ENCODE results near the gene ENOSF1.

GRCh38 chr18:723541-724080 lies 11.2 kb upstream of the ENOSF1 start:
- TF ChIP-seq STAT6 (CRISPR knock-in tag; conservative IDR thresholded peaks at IDR 0.05; ENCODE audit: low read depth) (no peak), NFE2L1 (CRISPR knock-in tag; IDR thresholded peaks at IDR 0.05) (no peak), E2F1 (CRISPR knock-in tag; IDR thresholded peaks at IDR 0.05) (no peak), NR2C2 (CRISPR knock-in tag; IDR thresholded peaks at IDR 0.05) (no peak), PRRX2 (CRISPR knock-in tag; IDR thresholded peaks at IDR 0.05) (no peak), CREB1 (CRISPR knock-in tag; IDR thresholded peaks at IDR 0.05) (no peak), NFYB (CRISPR knock-in tag; conservative IDR thresholded peaks at IDR 0.05; ENCODE audit: low read depth) (no peak), SP1 (CRISPR knock-in tag; conservative IDR thresholded peaks at IDR 0.05) (no peak), SMAD4 (CRISPR knock-in tag; IDR thresholded peaks at IDR 0.05) (no peak), SMAD3 (CRISPR knock-in tag; IDR thresholded peaks at IDR 0.05; ENCODE audit: borderline replicate concordance) (no peak)
- TF ChIP-seq, protein P1, sequence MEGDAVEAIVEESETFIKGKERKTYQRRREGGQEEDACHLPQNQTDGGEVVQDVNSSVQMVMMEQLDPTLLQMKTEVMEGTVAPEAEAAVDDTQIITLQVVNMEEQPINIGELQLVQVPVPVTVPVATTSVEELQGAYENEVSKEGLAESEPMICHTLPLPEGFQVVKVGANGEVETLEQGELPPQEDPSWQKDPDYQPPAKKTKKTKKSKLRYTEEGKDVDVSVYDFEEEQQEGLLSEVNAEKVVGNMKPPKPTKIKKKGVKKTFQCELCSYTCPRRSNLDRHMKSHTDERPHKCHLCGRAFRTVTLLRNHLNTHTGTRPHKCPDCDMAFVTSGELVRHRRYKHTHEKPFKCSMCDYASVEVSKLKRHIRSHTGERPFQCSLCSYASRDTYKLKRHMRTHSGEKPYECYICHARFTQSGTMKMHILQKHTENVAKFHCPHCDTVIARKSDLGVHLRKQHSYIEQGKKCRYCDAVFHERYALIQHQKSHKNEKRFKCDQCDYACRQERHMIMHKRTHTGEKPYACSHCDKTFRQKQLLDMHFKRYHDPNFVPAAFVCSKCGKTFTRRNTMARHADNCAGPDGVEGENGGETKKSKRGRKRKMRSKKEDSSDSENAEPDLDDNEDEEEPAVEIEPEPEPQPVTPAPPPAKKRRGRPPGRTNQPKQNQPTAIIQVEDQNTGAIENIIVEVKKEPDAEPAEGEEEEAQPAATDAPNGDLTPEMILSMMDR (IDR thresholded peaks at IDR 0.05) = no peak
- TF ChIP-seq, protein P2, sequence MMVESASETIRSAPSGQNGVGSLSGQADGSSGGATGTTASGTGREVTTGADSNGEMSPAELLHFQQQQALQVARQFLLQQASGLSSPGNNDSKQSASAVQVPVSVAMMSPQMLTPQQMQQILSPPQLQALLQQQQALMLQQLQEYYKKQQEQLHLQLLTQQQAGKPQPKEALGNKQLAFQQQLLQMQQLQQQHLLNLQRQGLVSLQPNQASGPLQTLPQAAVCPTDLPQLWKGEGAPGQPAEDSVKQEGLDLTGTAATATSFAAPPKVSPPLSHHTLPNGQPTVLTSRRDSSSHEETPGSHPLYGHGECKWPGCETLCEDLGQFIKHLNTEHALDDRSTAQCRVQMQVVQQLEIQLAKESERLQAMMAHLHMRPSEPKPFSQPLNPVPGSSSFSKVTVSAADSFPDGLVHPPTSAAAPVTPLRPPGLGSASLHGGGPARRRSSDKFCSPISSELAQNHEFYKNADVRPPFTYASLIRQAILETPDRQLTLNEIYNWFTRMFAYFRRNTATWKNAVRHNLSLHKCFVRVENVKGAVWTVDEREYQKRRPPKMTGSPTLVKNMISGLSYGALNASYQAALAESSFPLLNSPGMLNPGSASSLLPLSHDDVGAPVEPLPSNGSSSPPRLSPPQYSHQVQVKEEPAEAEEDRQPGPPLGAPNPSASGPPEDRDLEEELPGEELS (CRISPR knock-in tag; IDR thresholded peaks at IDR 0.05) = no peak

All from WTC11 (cell line).